PC-3 (cell line): ENCODE measurements around the gene SMC6.

ENCODE experiments used
- EZH2 ChIP-seq: fragments of 300-600 bp; sonication (generic); IDR thresholded peaks from one replicate; pipeline ENCODE4 v1.6.1; 2017; ENCODE audit warnings: antibody characterized with exemption, mild to moderate bottlenecking, low read length; ENCODE audit not compliant: unreplicated experiment
- TF ChIP-seq, protein P1 (sequence below): fragments of 300-600 bp; sonication (generic); conservative IDR thresholded peaks from 2 replicates; pipeline ENCODE4 v1.5.1; 2017; ENCODE audit warnings: antibody characterized with exemption, low read depth, mild to moderate bottlenecking, low read length

GRCh38 chr2:17754773-17755425 is 1.3 kb upstream of the SMC6 start:
- TF ChIP-seq, protein P1, sequence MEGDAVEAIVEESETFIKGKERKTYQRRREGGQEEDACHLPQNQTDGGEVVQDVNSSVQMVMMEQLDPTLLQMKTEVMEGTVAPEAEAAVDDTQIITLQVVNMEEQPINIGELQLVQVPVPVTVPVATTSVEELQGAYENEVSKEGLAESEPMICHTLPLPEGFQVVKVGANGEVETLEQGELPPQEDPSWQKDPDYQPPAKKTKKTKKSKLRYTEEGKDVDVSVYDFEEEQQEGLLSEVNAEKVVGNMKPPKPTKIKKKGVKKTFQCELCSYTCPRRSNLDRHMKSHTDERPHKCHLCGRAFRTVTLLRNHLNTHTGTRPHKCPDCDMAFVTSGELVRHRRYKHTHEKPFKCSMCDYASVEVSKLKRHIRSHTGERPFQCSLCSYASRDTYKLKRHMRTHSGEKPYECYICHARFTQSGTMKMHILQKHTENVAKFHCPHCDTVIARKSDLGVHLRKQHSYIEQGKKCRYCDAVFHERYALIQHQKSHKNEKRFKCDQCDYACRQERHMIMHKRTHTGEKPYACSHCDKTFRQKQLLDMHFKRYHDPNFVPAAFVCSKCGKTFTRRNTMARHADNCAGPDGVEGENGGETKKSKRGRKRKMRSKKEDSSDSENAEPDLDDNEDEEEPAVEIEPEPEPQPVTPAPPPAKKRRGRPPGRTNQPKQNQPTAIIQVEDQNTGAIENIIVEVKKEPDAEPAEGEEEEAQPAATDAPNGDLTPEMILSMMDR, result no peak
- TF ChIP-seq EZH2, result no peak
